Measurements from ENCODE around the gene NR4A3. TPM values are rescaled to one million over a fixed set of nuclear protein-coding genes. Genes with fewer than 3 reads are reported as not detected.

NR4A3 gene
- total RNA-seq, 1 experiment from 2014 or later, result 0.45 TPM

GRCh38 chr9:99785010-99785590 lies 36.6 kb upstream of the NR4A3 start:
- Histone ChIP-seq H4K20me1 (ENCODE audit: insufficient read depth, low read depth, low read length) (no peaks in the 10 kb centered on the region), H3K27me3 (ENCODE audit: low read length) (no peaks in the 10 kb centered on the region), H3K79me2 (ENCODE audit: low read length) (no peaks in the 10 kb centered on the region), H3K36me3 (ENCODE audit: insufficient read depth, low read length) (no peaks in the 10 kb centered on the region), H3K9me2 (replicated peaks; ENCODE audit: insufficient read depth, low read length) (no peaks in the 10 kb centered on the region), H3K4me2 (ENCODE audit: low read depth, low read length, poor library complexity, severe bottlenecking) (no peak overlapping the region), H3K9me3 (ENCODE audit: low read length) (no peaks in the 10 kb centered on the region), H3K4me1 (ENCODE audit: low read length) (no peaks in the 10 kb centered on the region), H3K27ac (ENCODE audit: low read length) (no peak overlapping the region), H3K4me3 (ENCODE audit: low read length) (no peak overlapping the region), H2AFZ (ENCODE audit: low read length) (no peak overlapping the region), H3K9ac (ENCODE audit: low read length) (no peak overlapping the region)
- no peak for DNase-seq

GRCh38 chr9:99787556-99787955 lies 34.1 kb upstream of the NR4A3 start:
- no peaks in the 10 kb centered on the region for H3K79me2 ChIP-seq (ENCODE audit: low read length)
- DNase-seq, result no peak
- H3K9me2 ChIP-seq (replicated peaks; ENCODE audit: insufficient read depth, low read length), result no peaks in the 10 kb centered on the region
- no peak overlapping the region for H3K27ac ChIP-seq (ENCODE audit: low read length)
- H3K9ac ChIP-seq (ENCODE audit: low read length), result no peak overlapping the region
- no peak overlapping the region for H3K4me2 ChIP-seq (ENCODE audit: low read depth, low read length, poor library complexity, severe bottlenecking)
- H4K20me1 ChIP-seq (ENCODE audit: insufficient read depth, low read depth, low read length), result no peaks in the 10 kb centered on the region
- H3K4me3 ChIP-seq (ENCODE audit: low read length), result no peak overlapping the region
- H3K9me3 ChIP-seq (ENCODE audit: low read length), result no peaks in the 10 kb centered on the region
- H3K27me3 ChIP-seq (ENCODE audit: low read length), result no peaks in the 10 kb centered on the region
- H3K4me1 ChIP-seq (ENCODE audit: low read length), result no peaks in the 10 kb centered on the region
- no peak overlapping the region for H2AFZ ChIP-seq (ENCODE audit: low read length)
- H3K36me3 ChIP-seq (ENCODE audit: insufficient read depth, low read length), result no peaks in the 10 kb centered on the region

GRCh38 chr9:99793528-99793927 lies 28.2 kb upstream of the NR4A3 start:
- H3K27ac ChIP-seq (ENCODE audit: low read length), result no peak overlapping the region
- H3K79me2 ChIP-seq (ENCODE audit: low read length), result no peaks in the 10 kb centered on the region
- H3K4me1 ChIP-seq (ENCODE audit: low read length), result no peaks in the 10 kb centered on the region
- H4K20me1 ChIP-seq (ENCODE audit: insufficient read depth, low read depth, low read length), result no peaks in the 10 kb centered on the region
- no peaks in the 10 kb centered on the region for H3K36me3 ChIP-seq (ENCODE audit: insufficient read depth, low read length)
- H2AFZ ChIP-seq (ENCODE audit: low read length), result no peak overlapping the region
- H3K9ac ChIP-seq (ENCODE audit: low read length), result no peak overlapping the region
- H3K27me3 ChIP-seq (ENCODE audit: low read length), result no peaks in the 10 kb centered on the region
- no peaks in the 10 kb centered on the region for H3K9me3 ChIP-seq (ENCODE audit: low read length)
- no peak overlapping the region for H3K4me3 ChIP-seq (ENCODE audit: low read length)
- DNase-seq, result no peak
- H3K9me2 ChIP-seq (replicated peaks; ENCODE audit: insufficient read depth, low read length), result no peaks in the 10 kb centered on the region
- H3K4me2 ChIP-seq (ENCODE audit: low read depth, low read length, poor library complexity, severe bottlenecking), result no peak overlapping the region

GRCh38 chr9:99796231-99796630 lies 25.5 kb upstream of the NR4A3 start:
- Histone ChIP-seq H4K20me1 (ENCODE audit: insufficient read depth, low read depth, low read length) (no peaks in the 10 kb centered on the region), H3K9ac (ENCODE audit: low read length) (no peak overlapping the region), H3K9me2 (replicated peaks; ENCODE audit: insufficient read depth, low read length) (no peaks in the 10 kb centered on the region), H2AFZ (ENCODE audit: low read length) (no peak overlapping the region), H3K79me2 (ENCODE audit: low read length) (no peaks in the 10 kb centered on the region), H3K9me3 (ENCODE audit: low read length) (no peaks in the 10 kb centered on the region), H3K27ac (ENCODE audit: low read length) (no peak overlapping the region), H3K4me1 (ENCODE audit: low read length) (no peaks in the 10 kb centered on the region), H3K36me3 (ENCODE audit: insufficient read depth, low read length) (no peaks in the 10 kb centered on the region), H3K4me2 (ENCODE audit: low read depth, low read length, poor library complexity, severe bottlenecking) (no peak overlapping the region), H3K4me3 (ENCODE audit: low read length) (no peak overlapping the region), H3K27me3 (ENCODE audit: low read length) (no peaks in the 10 kb centered on the region)
- DNase-seq, result no peak

- Histone ChIP-seq H3K79me2 (ENCODE audit: low read length) (no peaks in the 10 kb centered on the region), H3K36me3 (ENCODE audit: insufficient read depth, low read length) (no peaks in the 10 kb centered on the region), H3K27ac (ENCODE audit: low read length) (no peak overlapping the region), H2AFZ (ENCODE audit: low read length) (no peak overlapping the region), H3K4me1 (ENCODE audit: low read length) (no peaks in the 10 kb centered on the region), H3K4me2 (ENCODE audit: low read depth, low read length, poor library complexity, severe bottlenecking) (no peak overlapping the region), H3K27me3 (ENCODE audit: low read length) (no peaks in the 10 kb centered on the region), H3K9ac (ENCODE audit: low read length) (no peak overlapping the region), H3K9me3 (ENCODE audit: low read length) (no peaks in the 10 kb centered on the region), H4K20me1 (ENCODE audit: insufficient read depth, low read depth, low read length) (no peaks in the 10 kb centered on the region), H3K9me2 (replicated peaks; ENCODE audit: insufficient read depth, low read length) (no peaks in the 10 kb centered on the region), H3K4me3 (ENCODE audit: low read length) (no peak overlapping the region)
- DNase-seq, result no peak
These were observed 19.9 kb upstream of the NR4A3 start for GRCh38 chr9:99801775-99802174.

- Histone ChIP-seq H3K27me3 (ENCODE audit: low read length) (no peaks in the 10 kb centered on the region), H3K9ac (ENCODE audit: low read length) (no peak overlapping the region), H3K4me1 (ENCODE audit: low read length) (no peaks in the 10 kb centered on the region), H3K9me3 (ENCODE audit: low read length) (no peaks in the 10 kb centered on the region), H3K4me3 (ENCODE audit: low read length) (no peak overlapping the region), H3K79me2 (ENCODE audit: low read length) (no peaks in the 10 kb centered on the region), H4K20me1 (ENCODE audit: insufficient read depth, low read depth, low read length) (no peaks in the 10 kb centered on the region), H3K9me2 (replicated peaks; ENCODE audit: insufficient read depth, low read length) (no peaks in the 10 kb centered on the region), H3K27ac (ENCODE audit: low read length) (no peak overlapping the region), H3K4me2 (ENCODE audit: low read depth, low read length, poor library complexity, severe bottlenecking) (no peak overlapping the region), H3K36me3 (ENCODE audit: insufficient read depth, low read length) (no peaks in the 10 kb centered on the region), H2AFZ (ENCODE audit: low read length) (no peak overlapping the region)
- no peak for DNase-seq
These were observed 18.0 kb upstream of the NR4A3 start for GRCh38 chr9:99803694-99804093.

GRCh38 chr9:99807276-99807852 lies 14.3 kb upstream of the NR4A3 start:
- Histone ChIP-seq H3K27ac (ENCODE audit: low read length) (no peak overlapping the region), H3K27me3 (ENCODE audit: low read length) (no peaks in the 10 kb centered on the region), H3K4me3 (ENCODE audit: low read length) (no peak overlapping the region), H4K20me1 (ENCODE audit: insufficient read depth, low read depth, low read length) (peaks cover 9% of the 10 kb centered on the region; the same call in 1 of the 2 replicates), H3K9me2 (replicated peaks; ENCODE audit: insufficient read depth, low read length) (no peaks in the 10 kb centered on the region), H3K4me2 (ENCODE audit: low read depth, low read length, poor library complexity, severe bottlenecking) (no peak overlapping the region), H3K4me1 (ENCODE audit: low read length) (peaks cover 9% of the 10 kb centered on the region), H3K79me2 (ENCODE audit: low read length) (no peaks in the 10 kb centered on the region), H3K36me3 (ENCODE audit: insufficient read depth, low read length) (no peaks in the 10 kb centered on the region), H3K9me3 (ENCODE audit: low read length) (no peaks in the 10 kb centered on the region), H2AFZ (ENCODE audit: low read length) (no peak overlapping the region), H3K9ac (ENCODE audit: low read length) (no peak overlapping the region)
- DNase-seq, result peak; percentile 85

GRCh38 chr9:99807956-99808355 lies 13.7 kb upstream of the NR4A3 start:
- Histone ChIP-seq H3K9me2 (replicated peaks; ENCODE audit: insufficient read depth, low read length) (no peaks in the 10 kb centered on the region), H3K27ac (ENCODE audit: low read length) (no peak overlapping the region)

More at GRCh38 chr9:99807956-99808355, 13.7 kb upstream of the NR4A3 start:
- H3K9ac ChIP-seq (ENCODE audit: low read length), result no peak overlapping the region
- no peaks in the 10 kb centered on the region for H3K27me3 ChIP-seq (ENCODE audit: low read length)
- no peaks in the 10 kb centered on the region for H3K9me3 ChIP-seq (ENCODE audit: low read length)
- H2AFZ ChIP-seq (ENCODE audit: low read length), result no peak overlapping the region
- H3K79me2 ChIP-seq (ENCODE audit: low read length), result no peaks in the 10 kb centered on the region
- no peak for DNase-seq
- H3K4me2 ChIP-seq (ENCODE audit: low read depth, low read length, poor library complexity, severe bottlenecking), result no peak overlapping the region
- H3K4me3 ChIP-seq (ENCODE audit: low read length), result no peak overlapping the region
- peaks cover 9% of the 10 kb centered on the region for H3K4me1 ChIP-seq (ENCODE audit: low read length)
- no peaks in the 10 kb centered on the region for H3K36me3 ChIP-seq (ENCODE audit: insufficient read depth, low read length)
- H4K20me1 ChIP-seq (ENCODE audit: insufficient read depth, low read depth, low read length), result peaks cover 9% of the 10 kb centered on the region; the same call in 1 of the 2 replicates
